IgD-negative memory B cell (primary cell): ENCODE measurements around the gene SGTA. TPM values are rescaled to one million over a fixed set of nuclear protein-coding genes. Genes with fewer than 3 reads are reported as not detected.
A peak's percentile ranks its signal among the peaks of the same experiment; 100 is the strongest.

ENCODE experiments used
- H3K27ac Mint-ChIP-seq, 3 donors: one replicate each; pipeline ENCODE4 v1.8.0; 2020 to 2022; ENCODE audit warnings: mild to moderate bottlenecking in 3 of 3, mixed read lengths in 3 of 3, moderate library complexity in 1 of 3
- H3K27me3 Mint-ChIP-seq: one replicate; pipeline ENCODE4 v1.8.0; 2021; ENCODE audit warnings: mixed read lengths
- H3K36me3 Mint-ChIP-seq: one replicate; pipeline ENCODE4 v1.8.0; 2020; ENCODE audit warnings: mild to moderate bottlenecking, mixed read lengths
- H3K4me1 Mint-ChIP-seq, 3 donors: one replicate each; pipeline ENCODE4 v1.8.0; 2020 to 2022; ENCODE audit warnings: mixed read lengths in 3 of 3, mild to moderate bottlenecking in 1 of 3
- H3K4me3 Mint-ChIP-seq, 4 donors: one replicate each; pipeline ENCODE4 v1.8.0; 2020 to 2022; ENCODE audit warnings: mild to moderate bottlenecking in 4 of 4, mixed read lengths in 4 of 4, moderate library complexity in 3 of 4
- H3K9me3 Mint-ChIP-seq, 3 donors: one replicate each; pipeline ENCODE4 v1.8.0; 2020 to 2021; ENCODE audit warnings: mixed read lengths in 3 of 3, mild to moderate bottlenecking in 1 of 3
- polyA plus RNA-seq: library from polyadenylated mRNA; unstranded; fragments of 300-500 nt; fragmentation: Illumina TruSeq; gene quantifications from one replicate; pipeline ENCODE4 v1.2.3, GENCODE V29; 2021

SGTA gene
- polyA plus RNA-seq, 1 donor from 2014 or later, result 44.2 TPM

- Mint-ChIP-seq H3K4me3 (no peak overlapping the region), H3K27ac (no peak overlapping the region)
Measured at GRCh38 chr19:2791440-2791839, 8.4 kb upstream of the SGTA start.

GRCh38 chr19:2790557-2791271 lies 7.6 kb upstream of the SGTA start:
- H3K4me3 Mint-ChIP-seq, result no peak overlapping the region
- peaks cover 1% of the 10 kb centered on the region for H3K27me3 Mint-ChIP-seq
- H3K9me3 Mint-ChIP-seq, result no peaks in the 10 kb centered on the region

More at GRCh38 chr19:2791440-2791839, 8.4 kb upstream of the SGTA start:
- Mint-ChIP-seq H3K9me3 (no peaks in the 10 kb centered on the region), H3K4me1 (peaks cover 13 to 19% (median 17%) of the 10 kb centered on the region in 3 donors), H3K27me3 (no peaks in the 10 kb centered on the region), H3K36me3 (peaks cover 8% of the 10 kb centered on the region)

GRCh38 chr19:2790194-2790556 lies 7.1 kb upstream of the SGTA start:
- peaks cover 18 to 24% (median 20%) of the 10 kb centered on the region in 3 donors for H3K4me1 Mint-ChIP-seq
- H3K27ac Mint-ChIP-seq, result peak overlapping the region in 1 of 3 donors; percentile 67
- H3K27me3 Mint-ChIP-seq, result peaks cover 1% of the 10 kb centered on the region
- no peaks in the 10 kb centered on the region for H3K9me3 Mint-ChIP-seq
- H3K4me3 Mint-ChIP-seq, result peak overlapping the region in 1 of 4 donors; percentile 84
- peaks cover 6% of the 10 kb centered on the region for H3K36me3 Mint-ChIP-seq

More at GRCh38 chr19:2790557-2791271, 7.6 kb upstream of the SGTA start:
- H3K36me3 Mint-ChIP-seq, result peaks cover 6% of the 10 kb centered on the region
- peaks cover 16 to 24% (median 20%) of the 10 kb centered on the region in 3 donors for H3K4me1 Mint-ChIP-seq
- H3K27ac Mint-ChIP-seq, result peak overlapping the region in 1 of 3 donors; percentile 67

- peak overlapping the region; percentile 33 to 94 (median 90) for H3K27ac Mint-ChIP-seq
- peaks cover 27 to 31% (median 28%) of the 10 kb centered on the region in 3 donors for H3K4me1 Mint-ChIP-seq
- peak overlapping the region in 2 of 4 donors; percentile 84 to 85 for H3K4me3 Mint-ChIP-seq
- H3K36me3 Mint-ChIP-seq, result peaks cover 4% of the 10 kb centered on the region
- H3K27me3 Mint-ChIP-seq, result peaks cover 1% of the 10 kb centered on the region
- H3K9me3 Mint-ChIP-seq, result no peaks in the 10 kb centered on the region
Measured at GRCh38 chr19:2788237-2788636, 5.2 kb upstream of the SGTA start.

GRCh38 chr19:2787115-2787514 lies 4.0 kb upstream of the SGTA start:
- H3K9me3 Mint-ChIP-seq, result no peaks in the 10 kb centered on the region
- peaks cover 1% of the 10 kb centered on the region for H3K27me3 Mint-ChIP-seq
- peaks cover 4% of the 10 kb centered on the region for H3K36me3 Mint-ChIP-seq
- H3K4me1 Mint-ChIP-seq, result peaks cover 30 to 34% (median 33%) of the 10 kb centered on the region in 3 donors
- H3K27ac Mint-ChIP-seq, result peak overlapping the region in 2 of 3 donors; percentile 18 to 90
- H3K4me3 Mint-ChIP-seq, result peak overlapping the region; percentile 14 to 84 (median 56)

GRCh38 chr19:2785244-2785997 lies 2.3 kb upstream of the SGTA start, which contains the start of gene THOP1:
THOP1 (plus strand) TSS chr19:2785503; CDS start chr19:2785663, 160 bp downstream.
- peaks cover 34 to 46% (median 45%) of the 10 kb centered on the region in 3 donors for H3K4me1 Mint-ChIP-seq
- peaks cover 4% of the 10 kb centered on the region for H3K36me3 Mint-ChIP-seq
- peak within 1 kb of the TSS; percentile 82 to 94 (median 93) for H3K27ac Mint-ChIP-seq
- no peaks in the 10 kb centered on the region for H3K9me3 Mint-ChIP-seq
- peaks cover 1% of the 10 kb centered on the region for H3K27me3 Mint-ChIP-seq
- H3K4me3 Mint-ChIP-seq, result peak within 1 kb of the TSS; percentile 80 to 95 (median 86)

GRCh38 chr19:2783781-2784145 lies 690 bp upstream of the SGTA start:
- H3K27ac Mint-ChIP-seq, result peak overlapping the region; percentile 94 to 98 (median 94)
- peak overlapping the region; percentile 84 to 95 (median 88) for H3K4me3 Mint-ChIP-seq
- H3K36me3 Mint-ChIP-seq, result peaks cover 8% of the 10 kb centered on the region
- H3K27me3 Mint-ChIP-seq, result peaks cover 1% of the 10 kb centered on the region
- peaks cover 25 to 43% (median 38%) of the 10 kb centered on the region in 3 donors for H3K4me1 Mint-ChIP-seq
- H3K9me3 Mint-ChIP-seq, result no peaks in the 10 kb centered on the region

- H3K27me3 Mint-ChIP-seq, result peaks cover 1% of the 10 kb centered on the region
- H3K9me3 Mint-ChIP-seq, result no peaks in the 10 kb centered on the region
- H3K27ac Mint-ChIP-seq, result peak overlapping the region; percentile 94 to 98 (median 94)
- peaks cover 6% of the 10 kb centered on the region for H3K36me3 Mint-ChIP-seq
- H3K4me3 Mint-ChIP-seq, result peak overlapping the region; percentile 84 to 95 (median 88)
- peaks cover 26 to 41% (median 38%) of the 10 kb centered on the region in 3 donors for H3K4me1 Mint-ChIP-seq
Measured at GRCh38 chr19:2782329-2782935, 641 bp downstream of the SGTA start.

- H3K4me3 Mint-ChIP-seq, result peak overlapping the region in 2 of 4 donors; percentile 32 to 84
- H3K9me3 Mint-ChIP-seq, result no peaks in the 10 kb centered on the region
- peaks cover 6% of the 10 kb centered on the region for H3K36me3 Mint-ChIP-seq
- no peaks in the 10 kb centered on the region for H3K27me3 Mint-ChIP-seq
- H3K4me1 Mint-ChIP-seq, result peaks cover 30 to 45% (median 38%) of the 10 kb centered on the region in 3 donors
- H3K27ac Mint-ChIP-seq, result peak overlapping the region in 2 of 3 donors; percentile 6 to 94
Measured at GRCh38 chr19:2780284-2780683, 2.8 kb downstream of the SGTA start.

GRCh38 chr19:2779121-2779740 lies 3.8 kb downstream of the SGTA start:
- Mint-ChIP-seq H3K36me3 (peaks cover 6% of the 10 kb centered on the region), H3K9me3 (no peaks in the 10 kb centered on the region), H3K27me3 (no peaks in the 10 kb centered on the region), H3K27ac (peak overlapping the region in 2 of 3 donors; percentile 19 to 94), H3K4me1 (peaks cover 32 to 46% (median 43%) of the 10 kb centered on the region in 3 donors), H3K4me3 (peak overlapping the region in 1 of 4 donors; percentile 84)

GRCh38 chr19:2777952-2778683 lies 5.0 kb downstream of the SGTA start:
- Mint-ChIP-seq H3K4me3 (peak overlapping the region in 2 of 4 donors; percentile 25 to 26), H3K4me1 (peaks cover 26 to 42% (median 37%) of the 10 kb centered on the region in 3 donors)

GRCh38 chr19:2775556-2776430 lies 7.3 kb downstream of the SGTA start:
- H3K27ac Mint-ChIP-seq, result peak overlapping the region; percentile 82 to 98 (median 98)
- H3K27me3 Mint-ChIP-seq, result no peaks in the 10 kb centered on the region
- peak overlapping the region; percentile 52 to 86 (median 74) for H3K4me3 Mint-ChIP-seq
- H3K36me3 Mint-ChIP-seq, result peaks cover 8% of the 10 kb centered on the region
- peaks cover 20 to 30% (median 20%) of the 10 kb centered on the region in 3 donors for H3K4me1 Mint-ChIP-seq
- H3K9me3 Mint-ChIP-seq, result no peaks in the 10 kb centered on the region

More at GRCh38 chr19:2777952-2778683, 5.0 kb downstream of the SGTA start:
- no peaks in the 10 kb centered on the region for H3K27me3 Mint-ChIP-seq
- peaks cover 6% of the 10 kb centered on the region for H3K36me3 Mint-ChIP-seq
- no peak overlapping the region for H3K27ac Mint-ChIP-seq
- no peaks in the 10 kb centered on the region for H3K9me3 Mint-ChIP-seq

GRCh38 chr19:2774953-2775555 lies 8.0 kb downstream of the SGTA start:
- Mint-ChIP-seq H3K27ac (peak overlapping the region; percentile 82 to 98 (median 98)), H3K9me3 (no peaks in the 10 kb centered on the region), H3K4me3 (peak overlapping the region in 3 of 4 donors; percentile 45 to 68 (median 52)), H3K27me3 (no peaks in the 10 kb centered on the region), H3K36me3 (peaks cover 4% of the 10 kb centered on the region), H3K4me1 (peaks cover 15 to 25% (median 19%) of the 10 kb centered on the region in 3 donors)
